ENCODE measurements around the gene OTX1. TPM values are rescaled to one million over a fixed set of nuclear protein-coding genes. Genes with fewer than 3 reads are reported as not detected.

OTX1 gene
- total and polyA plus RNA-seq, 9 of the 15 experiments (the other 6 are each of a cell fraction or from before 2014, with no cell fraction given), result 0.18 to 7.1 (median 0.58) TPM

- TF ChIP-seq ZC3H8 (IDR thresholded peaks at IDR 0.05), result no peak
- TF ChIP-seq FOXJ3 (CRISPR knock-in tag; IDR thresholded peaks at IDR 0.05), result no peak
- TF ChIP-seq ZNF512 (tag; IDR thresholded peaks at IDR 0.05), result no peak
- no peak for TF ChIP-seq ZNF780A (CRISPR knock-in tag; IDR thresholded peaks at IDR 0.05)
- TF ChIP-seq ADNP (tag; IDR thresholded peaks at IDR 0.05), result no peak
- no peak for TF ChIP-seq ZNF184 (CRISPR knock-in tag; IDR thresholded peaks at IDR 0.05)
- TF ChIP-seq HMBOX1 (IDR thresholded peaks at IDR 0.05), result peak; percentile 69
- TF ChIP-seq IRF2 (CRISPR knock-in tag; IDR thresholded peaks at IDR 0.05), result no peak
- TF ChIP-seq ARID1B (IDR thresholded peaks at IDR 0.05), result peak; percentile 62
- no peak for TF ChIP-seq E2F5 (CRISPR knock-in tag; IDR thresholded peaks at IDR 0.05)
- TF ChIP-seq MCM5 (IDR thresholded peaks at IDR 0.05; ENCODE audit: low read depth), result no peak
- TF ChIP-seq ZNF592 (IDR thresholded peaks at IDR 0.05), result 0 out of 2 replicates have a peak, but pooled peaks have one; percentile 46
- no peak for TF ChIP-seq SLC30A9 (CRISPR knock-in tag; IDR thresholded peaks at IDR 0.05)
Observed at GRCh38 chr2:63041592-63041991, 9.0 kb upstream of the OTX1 start (continued).
